GM12878 (cell line): ENCODE measurements around the gene TOGARAM1. TPM values are rescaled to one million over a fixed set of nuclear protein-coding genes. Genes with fewer than 3 reads are reported as not detected.

Experiments used
- ATAC-seq: fragments of 200-7000 bp; cut with Tn5 transposase; 3 replicates; pipeline ENCODE4 v1.9.1; 2020; ENCODE audit warnings: mild to moderate bottlenecking, moderate library complexity
- BruUV-seq: library from RNA; stranded (reverse); fragments of 400-500 nt; replicated peaks from 2 replicates; lab custom pipeline; 2021; lab: Mats Ljungman, UMichigan
- CTCF ChIA-PET: fragments of 300-600 bp; sonication (Branson Sonifier 250); formaldehyde crosslinking; extraction: SDS; loops from one replicate; lab custom pipeline; 2021; ENCODE audit warnings: inconsistent platforms; lab: Yijun Ruan, JAX
- POLR2A ChIA-PET: fragments of 350-600 bp; formaldehyde crosslinking; extraction: SDS; loops from one replicate; lab custom pipeline; 2021; ENCODE audit warnings: inconsistent platforms; lab: Charles Lee
- RAD21 ChIA-PET: fragments of 300-600 bp; sonication (Branson Sonifier 250); formaldehyde crosslinking; loops from one replicate; lab custom pipeline; 2023; ENCODE audit warnings: antibody characterized with exemption; ENCODE audit not compliant: unreplicated experiment; lab: Charles Lee
- SMC1A ChIA-PET: fragments of 300-600 bp; sonication (Branson Sonifier 250); formaldehyde crosslinking; loops from one replicate; lab custom pipeline; 2023; ENCODE audit not compliant: unreplicated experiment, uncharacterized antibody; lab: Charles Lee
- DNase-seq: peaks from one replicate; pipeline ENCODE4 v3.0.0-alpha.2; 2011; ENCODE audit warnings: low read depth, low spot score
- FAIRE-seq: peaks from 3 replicates; lab custom pipeline; 2011; peaks lifted over from hg19 to GRCh38; lab: Jason Lieb, UNC
- H2AFZ ChIP-seq: 2 replicates; pipeline ENCODE4 v1.6.0; 2011; ENCODE audit warnings: low read depth, low read length, control low read depth; ENCODE audit not compliant: control insufficient read depth
- H3K27ac ChIP-seq: 2 replicates; pipeline ENCODE4 v1.5.1; 2011; ENCODE audit warnings: control low read depth; ENCODE audit not compliant: control insufficient read depth, insufficient read depth
- H3K27me3 ChIP-seq, 2 experiments: replicated peaks in 1 of 2; 2 replicates each; pipeline versions ENCODE4 v1.6.0 to v1.6.1; 2011; ENCODE audit warnings: low read length in 1 of 2; ENCODE audit not compliant: control insufficient read depth in 2 of 2, insufficient read depth in 2 of 2
- H3K36me3 ChIP-seq, 2 experiments: 2 replicates each; pipeline ENCODE4 v1.5.1; 2011; ENCODE audit warnings: low read length in 1 of 2; ENCODE audit not compliant: control insufficient read depth in 2 of 2, insufficient read depth in 2 of 2
- H3K4me1 ChIP-seq: 2 replicates; pipeline ENCODE4 v1.6.1; 2011; ENCODE audit warnings: mild to moderate bottlenecking, low read length, moderate library complexity, mixed read lengths; ENCODE audit not compliant: control insufficient read depth, insufficient read depth
- H3K4me2 ChIP-seq: 2 replicates; pipeline ENCODE4 v1.6.0; 2011; ENCODE audit warnings: control low read depth; ENCODE audit not compliant: control insufficient read depth, insufficient read depth
- H3K4me3 ChIP-seq: fragments of 200-600 bp; sonication (generic); 2 replicates; pipeline ENCODE4 v1.5.1; 2016
- H3K79me2 ChIP-seq: 2 replicates; pipeline ENCODE4 v1.6.0; 2011; ENCODE audit warnings: low read length; ENCODE audit not compliant: control insufficient read depth, insufficient read depth
- H3K9ac ChIP-seq: 2 replicates; pipeline ENCODE4 v1.8.0; 2011; ENCODE audit warnings: low read length, control low read depth, mixed read lengths; ENCODE audit not compliant: control insufficient read depth, insufficient read depth
- H3K9me3 ChIP-seq: replicated peaks from 3 replicates; pipeline ENCODE4 v1.5.1; 2011; ENCODE audit warnings: mild to moderate bottlenecking, low read length; ENCODE audit not compliant: control insufficient read depth, insufficient read depth
- H4K20me1 ChIP-seq: 2 replicates; pipeline ENCODE4 v1.6.0; 2011; ENCODE audit not compliant: control insufficient read depth, insufficient read depth
- EP300 ChIP-seq, 2 experiments: fragments of 150-350 bp in 1 of 2; IDR thresholded peaks; 2 replicates each; pipeline ENCODE4 v1.6.1; 2011 to 2012; ENCODE audit warnings: low read depth in 2 of 2, low read length in 2 of 2, borderline replicate concordance in 1 of 2, improper control_type of control experiment in 1 of 2, inconsistent platforms in 1 of 2; ENCODE audit not compliant: control insufficient read depth in 1 of 2
- HDGF ChIP-seq: fragments of 450-650 bp; IDR thresholded peaks from 2 replicates; pipeline ENCODE4 v1.6.1; 2016; ENCODE audit warnings: antibody characterized with exemption
- IKZF2 ChIP-seq, 2 experiments: fragments of 450-650 bp; IDR thresholded peaks; 2 replicates each; pipeline ENCODE4 v1.6.1; 2017; ENCODE audit warnings: mild to moderate bottlenecking in 2 of 2, moderate library complexity in 2 of 2
- KLF5 ChIP-seq: fragments of 450-650 bp; IDR thresholded peaks from 2 replicates; pipeline ENCODE4 v1.6.1; 2014; ENCODE audit warnings: mild to moderate bottlenecking; ENCODE audit not compliant: partially characterized antibody
- SMARCA5 ChIP-seq: fragments of 450-650 bp; IDR thresholded peaks from 2 replicates; pipeline ENCODE4 v1.6.1; 2017; ENCODE audit warnings: mild to moderate bottlenecking
- WGBS: methylation state at CpG from one replicate; pipeline ENCODE4 v1.1.6; 2016; ENCODE audit warnings: low lambda C conversion rate; ENCODE audit not compliant: insufficient replicate concordance, insufficient coverage; ENCODE audit errors: missing lambda C conversion rate; 5-methylcytosine and 5-hydroxymethylcytosine counted together
- in situ Hi-C: fragments of 300-500 bp; cut with MboI; formaldehyde crosslinking; loops from 9 replicates; pipeline ENCODE4 v1.14.3; 2018; ENCODE audit warnings: mixed read lengths
- intact Hi-C: fragments of 100-400 bp; cut with micrococcal nuclease; formaldehyde crosslinking; loops from one replicate; pipeline ENCODE4 v1.14.2; 2022; ENCODE audit not compliant: unreplicated experiment
- polyA plus RNA-seq, 11 experiments: library from polyadenylated mRNA; depleted of rRNA in 4 of 11; unstranded in 6 of 11; stranded (reverse) in 5 of 11; fragments of >200 nt; fragmentation: Nextera tagmentation in 4 of 11; fragmentation: Illumina TruSeq in 1 of 11; extraction: Ambion mirVana in 4 of 11; extraction: Trizol in 1 of 11; gene quantifications; 1 replicate in 1 of 11; 2 replicates in 10 of 11; pipeline versions ENCODE4 v1.2.1 to v1.2.3, GENCODE V29; 2011 to 2016; ENCODE audit warnings: inconsistent platforms in 2 of 11, missing spikeins in 2 of 11, low read depth in 1 of 11
- total RNA-seq, 4 experiments: library from RNA; depleted of rRNA in 3 of 4; stranded (reverse); fragments of >200 nt in 3 of 4; fragmentation: Illumina TruSeq in 1 of 4; extraction: Trizol in 1 of 4; gene quantifications; 2 replicates each; pipeline versions ENCODE4 v1.2.1 to v1.2.3, GENCODE V29; 2013 to 2021
- TF ChIP-seq, protein P1 (sequence below): fragments of 150-350 bp; IDR thresholded peaks from 2 replicates; pipeline ENCODE4 v1.6.1; 2016; ENCODE audit warnings: low read depth, low read length

TOGARAM1 gene
- total and polyA plus RNA-seq, 10 of the 15 experiments (the other 5 are each of a cell fraction or from before 2014, with no cell fraction given): 2.1 to 14.4 (median 7.2) TPM

DNA sequence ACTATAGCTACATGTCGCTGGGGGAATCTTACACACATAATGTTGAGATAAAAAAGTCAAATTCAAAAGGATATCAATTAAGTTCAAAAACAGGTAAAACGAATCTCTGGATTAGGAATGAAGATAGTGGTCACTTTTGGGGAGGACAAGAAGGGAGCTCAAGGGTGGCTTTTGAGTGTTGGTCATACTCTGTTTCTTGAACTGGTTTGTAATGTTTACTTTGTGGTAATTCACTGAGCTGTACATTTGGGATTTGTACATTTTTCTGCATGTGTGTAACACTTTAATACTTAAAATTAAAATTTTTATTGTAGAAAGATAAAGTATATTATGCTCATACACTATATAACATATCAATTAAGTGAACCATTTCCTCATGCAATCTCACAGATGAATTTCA lies 26.8 kb upstream of the TOGARAM1 start:
- Histone ChIP-seq H3K27me3 (no peaks in the 10 kb centered on the region), H3K4me3 (no peak overlapping the region), H3K9me3 (no peaks in the 10 kb centered on the region; the same call in 2 of the 3 replicates), H3K9ac (no peak overlapping the region), H3K27ac (no peak overlapping the region), H3K79me2 (no peaks in the 10 kb centered on the region), H3K4me2 (no peak overlapping the region), H4K20me1 (no peaks in the 10 kb centered on the region), H2AFZ (no peak overlapping the region), H3K36me3 (peaks cover 0 to 12% of the 10 kb centered on the region in 2 experiments; a peak in 2 of 4 replicates), H3K4me1 (no peaks in the 10 kb centered on the region)
- TF ChIP-seq IKZF2 (IDR thresholded peaks at IDR 0.05): no peak
- no peak for TF ChIP-seq KLF5
- no peak for TF ChIP-seq HDGF
- no peak for TF ChIP-seq SMARCA5
- TF ChIP-seq, protein P1, sequence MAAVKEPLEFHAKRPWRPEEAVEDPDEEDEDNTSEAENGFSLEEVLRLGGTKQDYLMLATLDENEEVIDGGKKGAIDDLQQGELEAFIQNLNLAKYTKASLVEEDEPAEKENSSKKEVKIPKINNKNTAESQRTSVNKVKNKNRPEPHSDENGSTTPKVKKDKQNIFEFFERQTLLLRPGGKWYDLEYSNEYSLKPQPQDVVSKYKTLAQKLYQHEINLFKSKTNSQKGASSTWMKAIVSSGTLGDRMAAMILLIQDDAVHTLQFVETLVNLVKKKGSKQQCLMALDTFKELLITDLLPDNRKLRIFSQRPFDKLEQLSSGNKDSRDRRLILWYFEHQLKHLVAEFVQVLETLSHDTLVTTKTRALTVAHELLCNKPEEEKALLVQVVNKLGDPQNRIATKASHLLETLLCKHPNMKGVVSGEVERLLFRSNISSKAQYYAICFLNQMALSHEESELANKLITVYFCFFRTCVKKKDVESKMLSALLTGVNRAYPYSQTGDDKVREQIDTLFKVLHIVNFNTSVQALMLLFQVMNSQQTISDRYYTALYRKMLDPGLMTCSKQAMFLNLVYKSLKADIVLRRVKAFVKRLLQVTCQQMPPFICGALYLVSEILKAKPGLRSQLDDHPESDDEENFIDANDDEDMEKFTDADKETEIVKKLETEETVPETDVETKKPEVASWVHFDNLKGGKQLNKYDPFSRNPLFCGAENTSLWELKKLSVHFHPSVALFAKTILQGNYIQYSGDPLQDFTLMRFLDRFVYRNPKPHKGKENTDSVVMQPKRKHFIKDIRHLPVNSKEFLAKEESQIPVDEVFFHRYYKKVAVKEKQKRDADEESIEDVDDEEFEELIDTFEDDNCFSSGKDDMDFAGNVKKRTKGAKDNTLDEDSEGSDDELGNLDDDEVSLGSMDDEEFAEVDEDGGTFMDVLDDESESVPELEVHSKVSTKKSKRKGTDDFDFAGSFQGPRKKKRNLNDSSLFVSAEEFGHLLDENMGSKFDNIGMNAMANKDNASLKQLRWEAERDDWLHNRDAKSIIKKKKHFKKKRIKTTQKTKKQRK: no peak
- no peak for TF ChIP-seq EP300 (IDR thresholded peaks at IDR 0.05; ENCODE audit: borderline replicate concordance in 1 of 2, control insufficient read depth in 1 of 2, low read depth in 2 of 2, low read length in 2 of 2)
- ChIA-PET SMC1A (interaction anchor here (1.1 to 1.4 kb wide), 4 partner anchors 9 to 26 kb away, joined by 3 to 4 read pairs (median 3); no protein-coding TSS in a partner anchor), POLR2A (interaction anchor here (0.5 to 1.8 kb wide), 3 partner anchors 10 to 27 kb away, joined by 3 to 5 read pairs (median 3); partner anchors contain the start of genes KLHL28 and TOGARAM1), RAD21 (interaction anchor here (0.8 kb wide), 1 partner anchor 27 kb away, joined by 4 read pairs; the partner anchor contains the start of genes KLHL28 and TOGARAM1), CTCF (interaction anchor here (0.8 kb wide), 1 partner anchor 8 kb away, joined by 3 read pairs; no protein-coding TSS in a partner anchor)
- DNase-seq (no peak), ATAC-seq (no peak), FAIRE-seq (no peak)
- no TSS peak for BruUV-seq
- in situ Hi-C loops (no loop called here), intact Hi-C loops (no loop called here)
- 91% methylated on average over 2 of the region's 2 CpGs for WGBS
